ENCODE measurements around the gene SPINDOC.
A peak's percentile ranks its signal among the peaks of the same experiment; 100 is the strongest.

Gene SPINDOC

DNA sequence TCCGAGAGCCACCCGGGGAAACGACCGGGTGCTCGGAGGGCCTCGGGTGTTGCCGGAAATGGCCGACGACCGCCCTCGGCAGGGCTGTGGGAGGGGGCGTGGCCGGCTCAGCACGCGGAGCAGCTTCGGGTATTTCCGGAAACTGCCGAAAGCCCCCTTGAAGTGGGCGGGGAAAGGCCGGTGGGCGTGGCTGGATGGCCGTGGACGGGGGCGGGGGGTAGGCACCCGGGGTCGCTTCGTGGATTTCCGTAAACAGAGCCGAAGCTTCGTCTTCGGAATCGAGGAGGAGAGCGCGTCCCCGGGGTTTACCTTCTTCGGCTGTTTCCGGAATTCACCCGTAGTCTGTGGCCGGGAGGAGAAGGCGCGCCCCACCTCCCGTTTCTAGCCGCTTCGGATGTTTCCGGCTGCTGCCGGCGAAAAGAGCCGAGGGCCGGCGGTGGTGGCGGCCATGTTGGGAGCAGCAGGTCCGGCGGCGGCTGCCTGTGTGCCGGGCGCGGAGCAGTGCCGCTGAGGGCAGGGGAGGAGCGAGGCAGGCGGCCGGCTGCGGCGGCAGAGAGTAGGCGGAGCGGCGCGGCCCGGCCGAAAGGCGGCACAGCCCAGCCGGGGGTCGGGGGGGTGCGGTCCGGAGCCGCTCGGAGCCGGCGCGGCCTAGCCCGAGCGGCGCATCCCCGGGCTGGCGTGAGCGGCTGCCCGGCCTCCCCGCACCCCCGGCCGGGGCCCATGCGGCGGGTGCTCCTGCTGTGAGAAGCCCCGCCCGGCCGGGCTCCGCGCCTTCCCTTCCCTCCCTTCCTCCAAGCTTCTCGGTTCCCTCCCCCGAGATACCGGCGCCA is 25.6 kb downstream of the SPINDOC start, which contains the start of gene MARK2:
Gene MARK2, plus strand, starts transcription at position 433 of the 830 bp plus-strand sequence. Its CDS starts 397 bp downstream, at position 830.
- peak within 1 kb of the TSS; percentile 78 for H3K4me3 ChIP-seq (ENCODE audit: low read depth, low read length)
- POLR2A ChIA-PET, result interaction anchor here (0.7 to 0.9 kb wide), 3 partner anchors 10 to 78 kb away, joined by 3 to 4 read pairs (median 4); partner anchors contain the start of gene RCOR2
- TF ChIP-seq, protein P1, sequence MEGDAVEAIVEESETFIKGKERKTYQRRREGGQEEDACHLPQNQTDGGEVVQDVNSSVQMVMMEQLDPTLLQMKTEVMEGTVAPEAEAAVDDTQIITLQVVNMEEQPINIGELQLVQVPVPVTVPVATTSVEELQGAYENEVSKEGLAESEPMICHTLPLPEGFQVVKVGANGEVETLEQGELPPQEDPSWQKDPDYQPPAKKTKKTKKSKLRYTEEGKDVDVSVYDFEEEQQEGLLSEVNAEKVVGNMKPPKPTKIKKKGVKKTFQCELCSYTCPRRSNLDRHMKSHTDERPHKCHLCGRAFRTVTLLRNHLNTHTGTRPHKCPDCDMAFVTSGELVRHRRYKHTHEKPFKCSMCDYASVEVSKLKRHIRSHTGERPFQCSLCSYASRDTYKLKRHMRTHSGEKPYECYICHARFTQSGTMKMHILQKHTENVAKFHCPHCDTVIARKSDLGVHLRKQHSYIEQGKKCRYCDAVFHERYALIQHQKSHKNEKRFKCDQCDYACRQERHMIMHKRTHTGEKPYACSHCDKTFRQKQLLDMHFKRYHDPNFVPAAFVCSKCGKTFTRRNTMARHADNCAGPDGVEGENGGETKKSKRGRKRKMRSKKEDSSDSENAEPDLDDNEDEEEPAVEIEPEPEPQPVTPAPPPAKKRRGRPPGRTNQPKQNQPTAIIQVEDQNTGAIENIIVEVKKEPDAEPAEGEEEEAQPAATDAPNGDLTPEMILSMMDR (IDR thresholded peaks at IDR 0.05; ENCODE audit: insufficient read depth, low read length, missing control alignments), result no peak
- CTCF ChIA-PET, result interaction anchor here (0.5 to 21.2 kb wide), 34 partner anchors 9 to 466 kb away, joined by 3 to 639 read pairs (median 10); partner anchors contain the start of genes NAA40, RCOR2 and ZFTA
- DNase-seq (ENCODE audit: low read depth, low spot score), result peak; percentile 79

DNA sequence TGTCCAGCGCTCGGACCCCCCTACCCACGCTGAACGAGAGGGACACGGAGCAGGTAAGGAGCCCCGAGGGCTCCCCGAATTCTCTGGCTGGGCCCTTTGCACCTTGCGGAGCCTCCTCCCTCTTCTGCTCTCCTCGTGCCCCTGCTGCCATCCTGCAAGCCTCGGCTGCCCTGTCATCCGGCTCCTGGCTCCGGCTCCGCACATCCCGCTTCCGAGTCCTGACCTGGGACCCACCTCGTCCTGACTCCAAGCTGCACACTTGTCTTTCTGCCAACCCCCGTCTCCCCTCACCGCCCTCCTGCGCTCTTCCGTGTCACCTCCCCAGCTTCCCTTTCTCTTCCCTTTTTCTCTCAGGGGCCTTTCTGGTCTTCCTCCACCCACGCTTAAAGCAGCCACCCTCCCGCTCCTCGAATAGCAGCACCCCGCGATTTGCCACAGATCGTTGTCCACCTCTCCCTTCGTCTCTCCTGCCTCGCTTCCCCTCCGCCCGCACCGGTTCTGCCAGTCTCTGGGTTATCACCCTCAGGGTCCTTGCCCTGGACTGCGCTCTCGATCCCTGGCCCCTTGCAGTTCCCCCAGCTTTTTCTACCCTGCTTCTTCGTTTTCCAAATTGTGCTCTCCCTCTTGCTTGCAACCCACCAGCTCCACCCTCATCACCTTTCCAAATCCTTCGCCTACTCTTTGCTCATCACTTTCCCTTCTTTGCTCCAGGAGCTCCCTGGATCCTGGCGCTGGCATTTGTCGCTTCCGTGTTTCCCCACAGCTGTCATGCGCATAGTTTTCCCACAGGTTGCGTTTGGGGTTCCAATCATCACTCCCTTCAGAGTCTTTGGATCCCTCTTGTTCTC is 26.5 kb downstream of the SPINDOC start:
- ChIA-PET POLR2A (interaction anchor here (1.0 kb wide), 1 partner anchor 72 kb away, joined by 5 read pairs; the partner anchor contains the start of gene ZFTA), CTCF (interaction anchor here (3.8 to 21.2 kb wide), 6 partner anchors 22 to 312 kb away, joined by 28 to 639 read pairs (median 46); partner anchors contain the start of gene RCOR2)
- peak overlapping the region; percentile 78 for H3K4me3 ChIP-seq (ENCODE audit: low read depth, low read length)
- TF ChIP-seq, protein P1 (IDR thresholded peaks at IDR 0.05; ENCODE audit: insufficient read depth, low read length, missing control alignments), result no peak
- DNase-seq (ENCODE audit: low read depth, low spot score), result no peak

DNA sequence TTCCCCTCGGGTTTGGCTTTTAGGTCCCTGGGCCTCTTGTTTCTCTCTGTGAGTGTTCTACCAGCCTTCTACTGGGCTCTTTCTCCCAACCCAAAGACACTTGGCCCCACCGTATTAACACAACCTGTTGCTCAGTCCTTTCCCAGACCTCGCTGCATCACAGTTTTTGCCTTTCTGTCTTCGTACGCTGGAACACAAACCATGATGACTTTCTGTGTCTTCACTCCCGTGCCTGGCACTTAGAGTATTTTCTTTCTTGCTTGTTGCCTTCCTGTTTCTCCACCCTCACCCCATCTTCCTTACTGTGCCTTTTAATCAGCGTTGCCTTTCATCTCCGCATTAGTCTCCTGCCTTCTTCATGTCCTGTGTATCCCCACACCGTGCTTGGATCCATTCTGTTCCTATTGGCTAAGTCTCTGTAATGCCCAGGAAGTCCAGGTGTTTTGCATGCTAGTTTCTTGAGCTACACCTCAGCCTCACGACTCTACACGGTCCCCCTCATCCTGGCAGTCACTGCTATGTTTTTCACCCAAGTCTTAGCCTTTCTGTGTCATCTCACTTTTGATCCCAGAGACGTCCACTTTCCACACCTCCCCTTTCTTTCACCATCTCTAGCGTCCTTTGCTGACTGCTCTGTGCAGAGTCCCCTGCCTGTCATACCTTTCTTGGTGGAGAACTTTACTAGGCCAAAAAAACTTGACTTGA is 27.3 kb downstream of the SPINDOC start:
- POLR2A ChIA-PET, result interaction anchor here (1.0 kb wide), 1 partner anchor 72 kb away, joined by 5 read pairs; the partner anchor contains the start of gene ZFTA
- CTCF ChIA-PET, result interaction anchor here (1.2 to 21.2 kb wide), 5 partner anchors 32 to 312 kb away, joined by 3 to 639 read pairs (median 46); no protein-coding TSS in a partner anchor
- TF ChIP-seq, protein P1 (IDR thresholded peaks at IDR 0.05; ENCODE audit: insufficient read depth, low read length, missing control alignments), result no peak

DNA sequence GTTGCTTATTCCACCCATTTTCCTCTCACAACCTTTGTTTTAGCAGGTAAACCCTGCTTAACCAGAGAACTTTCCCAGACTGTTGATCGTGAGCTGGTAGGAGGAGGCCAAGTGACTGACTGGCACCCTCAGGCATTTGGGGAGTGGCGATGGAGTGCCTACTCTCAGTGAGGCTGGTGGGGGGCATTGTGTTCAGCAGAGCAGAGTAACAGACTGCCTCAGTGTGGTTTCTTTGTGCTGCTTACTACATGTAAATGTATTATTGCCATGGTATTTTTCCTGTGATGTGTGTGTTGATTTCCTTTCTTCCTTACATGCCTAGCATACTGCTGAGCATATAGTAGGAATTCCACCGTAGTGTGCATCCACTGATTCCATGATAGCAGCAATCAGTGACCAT is 28.3 kb downstream of the SPINDOC start:
- no peak for DNase-seq (ENCODE audit: low read depth, low spot score)
- H3K4me3 ChIP-seq (ENCODE audit: low read depth, low read length), result peak overlapping the region; percentile 78
- POLR2A ChIA-PET, result interaction anchor here (0.7 kb wide), 1 partner anchor 46 kb away, joined by 3 read pairs; no protein-coding TSS in a partner anchor
- TF ChIP-seq, protein P1 (IDR thresholded peaks at IDR 0.05; ENCODE audit: insufficient read depth, low read length, missing control alignments), result no peak
- CTCF ChIA-PET, result interaction anchor here (1.1 to 21.2 kb wide), 6 partner anchors 15 to 159 kb away, joined by 3 to 639 read pairs (median 4); no protein-coding TSS in a partner anchor

More for the DNA sequence above, 27.3 kb downstream of the SPINDOC start:
- DNase-seq (ENCODE audit: low read depth, low spot score), result no peak
- peak overlapping the region; percentile 78 for H3K4me3 ChIP-seq (ENCODE audit: low read depth, low read length)

DNA sequence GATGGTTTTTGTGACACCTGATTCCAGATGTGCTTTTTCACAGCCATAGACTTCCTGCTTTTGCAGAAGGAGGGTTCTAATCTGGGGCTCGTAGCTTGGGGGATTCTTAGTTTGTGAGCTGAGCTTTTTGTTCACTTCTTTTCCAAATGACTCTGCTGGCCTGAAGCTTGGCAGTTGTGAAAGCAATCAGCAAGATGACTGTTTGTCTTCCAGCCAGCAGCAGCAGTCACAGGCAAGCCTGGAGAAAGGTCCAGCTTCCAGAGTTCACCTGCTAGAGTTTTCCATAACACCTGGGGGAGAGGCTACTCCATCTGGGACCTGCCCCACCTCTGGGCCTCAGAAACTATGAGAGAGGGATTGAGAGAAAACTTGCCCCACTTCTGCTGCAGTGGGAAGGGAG is 29.8 kb downstream of the SPINDOC start:
- no peak overlapping the region for H3K4me3 ChIP-seq (ENCODE audit: low read depth, low read length)
- ChIA-PET CTCF (interaction anchor here (1.0 to 21.2 kb wide), 4 partner anchors 74 to 305 kb away, joined by 3 to 639 read pairs (median 4); partner anchors contain the start of gene ZFTA), POLR2A (no interaction called here)
- TF ChIP-seq, protein P1 (IDR thresholded peaks at IDR 0.05; ENCODE audit: insufficient read depth, low read length, missing control alignments), result no peak
- no peak for DNase-seq (ENCODE audit: low read depth, low spot score)
